Activated CD4-positive, alpha-beta memory T cell treated with anti-CD3 and anti-CD28 coated beads, Interleukin-2, amount 10 ng/mL, durations not matched to agents 7 days and 5 days (primary cell): ENCODE results near the gene CCNF. TPM values are rescaled to one million over a fixed set of nuclear protein-coding genes. Genes with fewer than 3 reads are reported as not detected.

Experiments used
- CTCF ChIA-PET: fragments of 350-600 bp; sonication (Branson Sonifier 250); formaldehyde crosslinking; loops from one replicate; lab custom pipeline; 2021; ENCODE audit warnings: antibody characterized with exemption, inconsistent platforms; lab: Charles Lee
- POLR2A ChIA-PET: fragments of 350-600 bp; sonication (Branson Sonifier 250); formaldehyde crosslinking; loops from one replicate; lab custom pipeline; 2021; ENCODE audit warnings: antibody characterized with exemption; lab: Charles Lee
- DNase-seq: peaks from one replicate; pipeline ENCODE4 v3.0.0-alpha.2; 2020
- H3K27ac Mint-ChIP-seq: one replicate; pipeline ENCODE4 v1.8.0; 2021; ENCODE audit warnings: mild to moderate bottlenecking, mixed read lengths
- H3K27me3 Mint-ChIP-seq: one replicate; pipeline ENCODE4 v1.8.0; 2021; ENCODE audit warnings: mixed read lengths
- H3K36me3 Mint-ChIP-seq: one replicate; pipeline ENCODE4 v1.8.0; 2021; ENCODE audit warnings: low read depth, mixed read lengths
- H3K4me1 Mint-ChIP-seq: one replicate; pipeline ENCODE4 v1.8.0; 2021; ENCODE audit warnings: mixed read lengths
- H3K4me3 Mint-ChIP-seq: one replicate; pipeline ENCODE4 v1.8.0; 2021; ENCODE audit warnings: mild to moderate bottlenecking, mixed read lengths
- H3K9me3 Mint-ChIP-seq: one replicate; pipeline ENCODE4 v1.8.0; 2021; ENCODE audit warnings: mixed read lengths
- total RNA-seq, 2 experiments: library from RNA; stranded (reverse); gene quantifications; one replicate each; pipeline ENCODE4 v1.2.3, GENCODE V29; 2021

The CCNF gene
- total RNA-seq, 2 experiments from 2014 or later, result 74.5 to 75.8 TPM

GRCh38 chr16:2471016-2471652 is 41.9 kb downstream of the CCNF start, which contains the start of gene NTN3:
Gene NTN3, plus strand, starts transcription at chr16:2471297. Its CDS starts 405 bp downstream, at chr16:2471702.
- Mint-ChIP-seq H3K9me3 (no peaks in the 10 kb centered on the region), H3K36me3 (no peaks in the 10 kb centered on the region), H3K27me3 (peaks cover 44% of the 10 kb centered on the region), H3K27ac (no peak within 1 kb of the TSS), H3K4me3 (no peak within 1 kb of the TSS), H3K4me1 (peaks cover 15% of the 10 kb centered on the region)
- no peak for DNase-seq
- CTCF ChIA-PET, result no interaction called here
- POLR2A ChIA-PET, result interaction anchor here (1.1 to 4.2 kb wide), 2 partner anchors 9 to 12 kb away, joined by 4 to 27 read pairs; partner anchors contain the start of gene TEDC2

- POLR2A ChIA-PET, result interaction anchor here (1.3 kb wide), 1 partner anchor 64 kb away, joined by 3 read pairs; no protein-coding TSS in a partner anchor
- no peak overlapping the region for H3K4me3 Mint-ChIP-seq
- CTCF ChIA-PET, result no interaction called here
- no peak for DNase-seq
- H3K36me3 Mint-ChIP-seq, result no peaks in the 10 kb centered on the region
- H3K27me3 Mint-ChIP-seq, result peaks cover 44% of the 10 kb centered on the region
- H3K4me1 Mint-ChIP-seq, result peaks cover 23% of the 10 kb centered on the region
- H3K27ac Mint-ChIP-seq, result no peak overlapping the region
- no peaks in the 10 kb centered on the region for H3K9me3 Mint-ChIP-seq
Measured at GRCh38 chr16:2471653-2472487, 42.6 kb downstream of the CCNF start.

- Mint-ChIP-seq H3K27me3 (peaks cover 40% of the 10 kb centered on the region), H3K4me3 (no peak overlapping the region), H3K4me1 (peaks cover 24% of the 10 kb centered on the region), H3K9me3 (no peaks in the 10 kb centered on the region), H3K36me3 (no peaks in the 10 kb centered on the region), H3K27ac (no peak overlapping the region)
- CTCF ChIA-PET, result no interaction called here
- no peak for DNase-seq
- POLR2A ChIA-PET, result interaction anchor here (1.3 kb wide), 1 partner anchor 64 kb away, joined by 3 read pairs; no protein-coding TSS in a partner anchor
Measured at GRCh38 chr16:2472488-2472864, 43.2 kb downstream of the CCNF start.

GRCh38 chr16:2472885-2473445 is 43.7 kb downstream of the CCNF start:
- CTCF ChIA-PET, result no interaction called here
- POLR2A ChIA-PET, result interaction anchor here (1.3 kb wide), 1 partner anchor 63 kb away, joined by 3 read pairs; no protein-coding TSS in a partner anchor
- DNase-seq, result no peak
- Mint-ChIP-seq H3K36me3 (no peaks in the 10 kb centered on the region), H3K27ac (no peak overlapping the region), H3K4me1 (peaks cover 24% of the 10 kb centered on the region), H3K9me3 (no peaks in the 10 kb centered on the region), H3K27me3 (peaks cover 40% of the 10 kb centered on the region), H3K4me3 (peak overlapping the region; percentile 38)

- no peak overlapping the region for H3K27ac Mint-ChIP-seq
- H3K4me3 Mint-ChIP-seq, result peak overlapping the region; percentile 38
- H3K27me3 Mint-ChIP-seq, result peaks cover 37% of the 10 kb centered on the region
- DNase-seq, result peak; percentile 31
- ChIA-PET POLR2A (interaction anchor here (1.0 to 1.6 kb wide), 2 partner anchors 43 to 47 kb away, joined by 3 to 7 read pairs; partner anchors contain the start of gene AMDHD2), CTCF (interaction anchor here (1.4 kb wide), 1 partner anchor 11 kb away, joined by 3 read pairs; no protein-coding TSS in a partner anchor)
- no peaks in the 10 kb centered on the region for H3K36me3 Mint-ChIP-seq
- no peaks in the 10 kb centered on the region for H3K9me3 Mint-ChIP-seq
- peaks cover 20% of the 10 kb centered on the region for H3K4me1 Mint-ChIP-seq
Measured at GRCh38 chr16:2473446-2473926, 44.2 kb downstream of the CCNF start.

- peak; percentile 63 for DNase-seq
- Mint-ChIP-seq H3K4me3 (peak overlapping the region; percentile 77), H3K9me3 (no peaks in the 10 kb centered on the region), H3K36me3 (no peaks in the 10 kb centered on the region), H3K27ac (peak overlapping the region; percentile 59), H3K27me3 (peaks cover 29% of the 10 kb centered on the region), H3K4me1 (peaks cover 20% of the 10 kb centered on the region)
- ChIA-PET CTCF (interaction anchor here (0.6 to 1.5 kb wide), 10 partner anchors 11 to 1278 kb away, joined by 3 to 6 read pairs (median 3); partner anchors contain the start of gene TEDC2), POLR2A (interaction anchor here (0.6 to 2.1 kb wide), 7 partner anchors 11 to 46 kb away, joined by 3 to 13 read pairs (median 4); partner anchors contain the start of genes AMDHD2 and TEDC2)
Measured at GRCh38 chr16:2473999-2474876, 45.0 kb downstream of the CCNF start.

GRCh38 chr16:2474877-2475412 is 45.7 kb downstream of the CCNF start, which contains the start of gene TBC1D24:
Gene TBC1D24, plus strand, starts transcription at chr16:2475127. Its CDS starts 21,022 bp downstream, at chr16:2496149.
- CTCF ChIA-PET, result interaction anchor here (0.6 to 1.5 kb wide), 11 partner anchors 10 to 1278 kb away, joined by 3 to 6 read pairs (median 3); partner anchors contain the start of genes ATP6V0C and TEDC2
- POLR2A ChIA-PET, result interaction anchor here (0.6 to 2.1 kb wide), 6 partner anchors 10 to 45 kb away, joined by 3 to 13 read pairs (median 4); partner anchors contain the start of genes AMDHD2 and TEDC2

GRCh38 chr16:2475413-2476344 is 46.4 kb downstream of the CCNF start:
- ChIA-PET POLR2A (interaction anchor here (1.3 to 2.1 kb wide), 4 partner anchors 11 to 45 kb away, joined by 4 to 13 read pairs (median 6); partner anchors contain the start of genes AMDHD2 and TEDC2), CTCF (interaction anchor here (0.7 to 1.5 kb wide), 7 partner anchors 11 to 245 kb away, joined by 3 to 6 read pairs (median 3); partner anchors contain the start of genes ATP6V0C and TEDC2)
- no peak overlapping the region for H3K27ac Mint-ChIP-seq
- DNase-seq, result peak; percentile 53
- no peaks in the 10 kb centered on the region for H3K9me3 Mint-ChIP-seq
- H3K4me1 Mint-ChIP-seq, result peaks cover 20% of the 10 kb centered on the region
- no peaks in the 10 kb centered on the region for H3K36me3 Mint-ChIP-seq
- H3K27me3 Mint-ChIP-seq, result peaks cover 16% of the 10 kb centered on the region
- peak overlapping the region; percentile 62 for H3K4me3 Mint-ChIP-seq

More at GRCh38 chr16:2474877-2475412, 45.7 kb downstream of the CCNF start, which contains the start of gene TBC1D24:
- Mint-ChIP-seq H3K27ac (peak within 1 kb of the TSS; percentile 59), H3K4me3 (peak within 1 kb of the TSS; percentile 77), H3K4me1 (peaks cover 20% of the 10 kb centered on the region), H3K36me3 (no peaks in the 10 kb centered on the region), H3K9me3 (no peaks in the 10 kb centered on the region), H3K27me3 (peaks cover 23% of the 10 kb centered on the region)
- peak; percentile 83 for DNase-seq

- no peak for DNase-seq
- Mint-ChIP-seq H3K9me3 (no peaks in the 10 kb centered on the region), H3K36me3 (no peaks in the 10 kb centered on the region), H3K27ac (no peak overlapping the region), H3K4me1 (peaks cover 20% of the 10 kb centered on the region), H3K4me3 (peak overlapping the region; percentile 56), H3K27me3 (peaks cover 15% of the 10 kb centered on the region)
- CTCF ChIA-PET, result interaction anchor here (1.5 kb wide), 1 partner anchor 25 kb away, joined by 4 read pairs; no protein-coding TSS in a partner anchor
- POLR2A ChIA-PET, result interaction anchor here (1.0 kb wide), 1 partner anchor 56 kb away, joined by 3 read pairs; no protein-coding TSS in a partner anchor
Measured at GRCh38 chr16:2476345-2476720, 47.1 kb downstream of the CCNF start.

- peaks cover 20% of the 10 kb centered on the region for H3K4me1 Mint-ChIP-seq
- POLR2A ChIA-PET, result interaction anchor here (1.0 kb wide), 1 partner anchor 56 kb away, joined by 3 read pairs; no protein-coding TSS in a partner anchor
- no peak overlapping the region for H3K27ac Mint-ChIP-seq
- no peak for DNase-seq
- no peaks in the 10 kb centered on the region for H3K36me3 Mint-ChIP-seq
- peak overlapping the region; percentile 56 for H3K4me3 Mint-ChIP-seq
- no peaks in the 10 kb centered on the region for H3K9me3 Mint-ChIP-seq
- H3K27me3 Mint-ChIP-seq, result peaks cover 15% of the 10 kb centered on the region
- CTCF ChIA-PET, result interaction anchor here (1.5 kb wide), 1 partner anchor 24 kb away, joined by 4 read pairs; no protein-coding TSS in a partner anchor
Measured at GRCh38 chr16:2476741-2477140, 47.5 kb downstream of the CCNF start.
